Ectodermal cell (in vitro differentiated cells): ENCODE results near the gene ATP6V1D.

Experiments
- H3K27ac ChIP-seq: 2 replicates; pipeline ENCODE4 v1.7.0; 2013; ENCODE audit warnings: mild to moderate bottlenecking, low read depth, low read length; ENCODE audit not compliant: insufficient read depth, poor library complexity, severe bottlenecking
- H3K27me3 ChIP-seq: 2 replicates; pipeline ENCODE4 v1.7.0; 2013; ENCODE audit warnings: mild to moderate bottlenecking, low read length; ENCODE audit not compliant: insufficient read depth, control insufficient read depth, poor library complexity, severe bottlenecking
- H3K36me3 ChIP-seq: one replicate; pipeline ENCODE4 v1.7.0; 2013; ENCODE audit warnings: low read length; ENCODE audit not compliant: control insufficient read depth, insufficient read depth
- H3K4me1 ChIP-seq: one replicate; pipeline ENCODE4 v1.7.0; 2013; ENCODE audit warnings: low read length; ENCODE audit not compliant: control insufficient read depth, insufficient read depth
- H3K4me3 ChIP-seq: 2 replicates; pipeline ENCODE4 v1.7.0; 2013; ENCODE audit warnings: low read depth, low read length, control low read depth; ENCODE audit not compliant: insufficient read depth
- H3K9me3 ChIP-seq: 2 replicates; pipeline ENCODE4 v1.7.0; 2013; ENCODE audit warnings: mild to moderate bottlenecking, low read length, moderate library complexity; ENCODE audit not compliant: control insufficient read depth
- WGBS, 2 experiments: methylation state at CpG; one replicate each; pipeline ENCODE4 v1.1.7; 2013; ENCODE audit warnings: missing lambda C conversion rate in 2 of 2; 5-methylcytosine and 5-hydroxymethylcytosine counted together

Gene ATP6V1D

DNA sequence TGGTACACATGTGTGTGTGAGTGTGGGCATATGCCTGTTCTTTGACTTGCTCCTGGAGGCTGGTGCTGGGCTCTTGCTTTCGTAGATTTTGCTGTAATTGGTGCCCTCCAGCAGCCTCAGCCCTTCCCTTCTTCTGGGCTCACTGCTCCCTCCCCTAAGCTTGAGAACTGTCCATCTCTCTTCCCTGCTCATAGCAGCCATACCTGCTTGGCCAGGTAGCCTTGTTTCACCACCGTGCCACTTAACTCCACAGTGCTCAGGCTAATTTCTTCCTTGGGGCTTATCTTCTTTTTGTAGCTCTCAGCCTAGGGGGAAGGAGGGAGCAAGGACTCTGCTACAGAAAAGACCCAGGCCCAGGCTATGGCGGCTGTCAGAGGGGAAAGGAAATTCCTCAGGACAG lies 32.5 kb upstream of the ATP6V1D start:
- H3K9me3 ChIP-seq = no peaks in the 10 kb centered on the region
- H3K4me1 ChIP-seq = peaks cover 4% of the 10 kb centered on the region
- no peak overlapping the region for H3K4me3 ChIP-seq
- no peaks in the 10 kb centered on the region for H3K27me3 ChIP-seq
- WGBS, 2 experiments = 90 to 91% methylated on average over 3 of the region's 3 CpGs
- H3K27ac ChIP-seq = no peak overlapping the region
- no peaks in the 10 kb centered on the region for H3K36me3 ChIP-seq

DNA sequence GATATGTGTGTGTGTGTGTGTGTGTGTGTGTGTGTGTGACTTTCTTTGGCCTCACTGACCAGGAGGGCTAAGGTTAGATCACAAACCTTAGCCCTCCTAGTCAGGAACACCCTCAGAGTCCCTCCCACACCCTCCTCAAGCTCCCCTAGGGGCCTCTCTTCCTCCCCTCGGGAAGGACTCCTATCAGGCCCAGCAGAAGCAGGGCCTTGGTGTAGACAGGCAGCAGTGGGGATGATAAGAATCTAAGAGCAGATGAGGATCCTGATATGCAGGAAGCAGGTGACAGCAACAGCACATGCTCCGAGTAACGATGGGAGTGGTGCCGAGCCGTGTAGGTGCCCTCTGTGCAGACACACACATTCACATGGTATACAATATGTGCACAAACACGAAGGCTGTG lies 31.7 kb upstream of the ATP6V1D start:
- Histone ChIP-seq H3K27me3 (no peaks in the 10 kb centered on the region), H3K4me3 (no peak overlapping the region), H3K36me3 (no peaks in the 10 kb centered on the region), H3K9me3 (no peaks in the 10 kb centered on the region), H3K27ac (no peak overlapping the region), H3K4me1 (peaks cover 4% of the 10 kb centered on the region)
- WGBS, 2 experiments = 90 to 94% methylated on average over 5 to 6 of the region's 6 CpGs

DNA sequence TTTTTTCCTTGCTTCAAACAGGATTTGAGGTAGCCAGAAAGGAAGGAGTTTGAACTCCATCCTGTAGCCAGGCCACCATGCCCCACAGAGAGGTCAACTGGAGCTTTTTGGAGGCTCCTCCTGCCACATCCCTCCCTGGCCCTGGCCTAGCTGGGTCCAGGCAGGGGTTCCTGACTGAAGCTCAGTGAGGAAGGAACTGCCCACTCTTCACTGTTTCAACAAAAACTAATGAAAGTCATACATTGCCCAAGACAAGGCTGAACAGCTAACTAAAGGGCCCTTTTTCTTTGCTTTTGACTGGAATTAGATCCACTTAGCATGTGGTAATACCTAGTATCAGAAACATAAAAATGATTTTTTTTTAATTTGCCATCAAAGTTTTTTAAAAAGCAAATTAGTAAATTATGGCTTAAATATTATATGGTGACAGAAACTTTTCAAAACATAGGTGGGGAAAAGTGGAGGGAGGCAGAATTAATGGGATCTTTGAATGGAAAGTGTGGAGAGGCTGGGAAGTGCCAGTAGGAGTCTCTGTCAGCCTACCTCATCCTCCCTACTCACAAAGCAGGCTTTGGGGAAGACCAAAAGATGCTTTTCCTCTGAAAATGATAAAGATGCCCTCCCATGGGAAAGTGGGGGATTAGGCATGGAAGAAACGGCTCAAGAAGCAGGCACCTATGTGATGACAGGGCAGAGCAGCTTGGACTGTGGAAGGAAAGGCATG lies 30.4 kb upstream of the ATP6V1D start:
- no peak overlapping the region for H3K4me3 ChIP-seq

GRCh38 chr14:67389275-67389674 lies 29.7 kb upstream of the ATP6V1D start:
- Histone ChIP-seq H3K27me3 (no peaks in the 10 kb centered on the region), H3K9me3 (no peaks in the 10 kb centered on the region), H3K36me3 (peaks cover 3% of the 10 kb centered on the region), H3K27ac (no peak overlapping the region), H3K4me3 (no peak overlapping the region), H3K4me1 (no peaks in the 10 kb centered on the region)
- WGBS, 2 experiments = 94 to 98% methylated on average over 2 to 3 of the region's 3 CpGs

More for the DNA sequence above, 30.4 kb upstream of the ATP6V1D start:
- no peaks in the 10 kb centered on the region for H3K27me3 ChIP-seq
- 82 to 85% methylated on average over 1 of the region's 1 CpG for WGBS, 2 experiments
- H3K27ac ChIP-seq = no peak overlapping the region
- no peaks in the 10 kb centered on the region for H3K9me3 ChIP-seq
- no peaks in the 10 kb centered on the region for H3K4me1 ChIP-seq
- peaks cover 3% of the 10 kb centered on the region for H3K36me3 ChIP-seq

DNA sequence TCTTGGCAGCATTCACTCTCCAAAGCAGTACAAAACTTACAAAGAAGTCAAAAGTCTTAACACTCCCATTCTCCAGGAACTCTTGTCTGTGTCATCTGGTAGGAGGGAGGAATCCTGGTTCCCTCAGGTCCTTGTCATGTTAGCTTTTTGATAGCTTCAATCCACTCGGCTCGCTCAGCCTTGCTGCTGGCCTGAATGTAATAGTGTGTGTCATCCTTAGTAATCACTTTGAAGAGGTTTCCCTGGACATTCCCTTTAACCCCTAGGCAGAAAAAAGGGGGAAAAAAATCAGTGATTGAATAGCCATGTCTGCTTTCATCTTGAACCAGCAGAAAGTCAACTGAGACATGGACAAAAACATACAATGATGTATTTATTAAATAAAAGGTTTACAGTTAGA lies 27.6 kb upstream of the ATP6V1D start:
- H3K36me3 ChIP-seq = peaks cover 10% of the 10 kb centered on the region
- 94 to 100% methylated on average over 2 of the region's 2 CpGs for WGBS, 2 experiments

DNA sequence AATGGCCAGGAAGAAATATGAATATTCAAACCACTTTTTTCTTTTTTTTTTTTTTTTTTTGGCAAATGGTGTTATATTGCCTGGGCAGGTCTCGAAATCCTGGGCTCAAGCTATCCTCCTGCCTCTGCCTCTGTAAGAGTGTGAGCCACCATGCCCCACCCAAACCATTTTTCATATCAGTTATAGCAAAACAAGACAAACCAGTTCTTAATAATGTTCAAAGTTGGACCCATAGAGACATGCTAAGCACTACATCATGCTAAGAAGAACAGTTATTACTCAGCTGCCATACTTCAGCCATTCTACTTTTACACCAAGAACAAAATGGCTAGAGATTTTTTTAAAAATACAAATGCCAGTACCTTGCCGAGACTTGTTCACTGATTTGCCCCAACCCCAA lies 26.0 kb upstream of the ATP6V1D start:
- H3K4me3 ChIP-seq = no peak overlapping the region
- WGBS, 2 experiments = 86 to 93% methylated on average over 2 of the region's 2 CpGs
- no peaks in the 10 kb centered on the region for H3K4me1 ChIP-seq
- H3K9me3 ChIP-seq = no peaks in the 10 kb centered on the region
- no peak overlapping the region for H3K27ac ChIP-seq
- no peaks in the 10 kb centered on the region for H3K27me3 ChIP-seq
- H3K36me3 ChIP-seq = peaks cover 18% of the 10 kb centered on the region

More for the DNA sequence above, 27.6 kb upstream of the ATP6V1D start:
- H3K9me3 ChIP-seq = no peaks in the 10 kb centered on the region
- no peak overlapping the region for H3K4me3 ChIP-seq
- H3K27ac ChIP-seq = no peak overlapping the region
- H3K4me1 ChIP-seq = no peaks in the 10 kb centered on the region
- H3K27me3 ChIP-seq = no peaks in the 10 kb centered on the region

DNA sequence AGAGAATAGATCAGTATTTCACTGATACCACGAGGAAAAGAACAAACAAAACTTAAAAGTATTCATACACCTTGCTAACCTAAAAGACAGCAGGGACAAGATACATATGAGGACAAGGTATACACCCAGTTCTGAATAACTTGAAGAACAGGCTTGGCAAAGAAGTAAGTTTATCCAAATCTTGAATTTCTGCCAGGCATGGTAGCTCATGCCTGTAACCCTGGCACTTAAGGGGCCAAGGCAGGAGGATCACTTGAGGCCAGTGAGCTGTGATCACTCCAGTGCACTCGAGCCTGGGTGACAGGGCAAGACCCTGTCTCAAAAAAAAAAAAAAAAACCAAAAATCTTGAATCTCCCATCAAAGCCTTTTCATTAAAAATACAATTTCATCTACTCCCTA lies 25.5 kb upstream of the ATP6V1D start:
- Histone ChIP-seq H3K4me1 (no peaks in the 10 kb centered on the region), H3K4me3 (no peak overlapping the region), H3K36me3 (peaks cover 18% of the 10 kb centered on the region), H3K27me3 (no peaks in the 10 kb centered on the region), H3K9me3 (no peaks in the 10 kb centered on the region), H3K27ac (no peak overlapping the region)
- 89% methylated on average over 2 of the region's 2 CpGs for WGBS, 2 experiments

DNA sequence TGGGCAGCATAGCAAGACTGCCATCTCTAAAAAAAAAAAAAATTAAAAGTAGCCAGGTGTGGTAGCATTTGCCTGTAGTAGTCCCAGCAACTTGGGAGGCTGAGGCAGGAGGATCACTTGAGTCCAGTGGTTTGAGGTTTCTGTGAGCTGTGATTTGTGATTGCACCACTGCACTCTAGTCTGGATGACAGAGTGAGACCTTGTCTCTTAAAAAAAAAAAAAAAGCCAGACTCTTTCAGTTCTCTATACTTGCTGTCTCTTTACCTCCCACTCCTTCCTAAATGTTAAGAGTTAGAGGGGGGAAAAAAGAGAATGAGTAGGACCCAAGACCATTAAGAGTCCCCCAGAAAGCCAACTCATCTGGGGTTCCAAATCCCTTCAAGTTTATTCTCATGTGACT lies 18.3 kb upstream of the ATP6V1D start:
- Histone ChIP-seq H3K9me3 (no peaks in the 10 kb centered on the region), H3K4me3 (no peak overlapping the region), H3K4me1 (no peaks in the 10 kb centered on the region), H3K27me3 (no peaks in the 10 kb centered on the region), H3K27ac (no peak overlapping the region), H3K36me3 (peaks cover 43% of the 10 kb centered on the region)

DNA sequence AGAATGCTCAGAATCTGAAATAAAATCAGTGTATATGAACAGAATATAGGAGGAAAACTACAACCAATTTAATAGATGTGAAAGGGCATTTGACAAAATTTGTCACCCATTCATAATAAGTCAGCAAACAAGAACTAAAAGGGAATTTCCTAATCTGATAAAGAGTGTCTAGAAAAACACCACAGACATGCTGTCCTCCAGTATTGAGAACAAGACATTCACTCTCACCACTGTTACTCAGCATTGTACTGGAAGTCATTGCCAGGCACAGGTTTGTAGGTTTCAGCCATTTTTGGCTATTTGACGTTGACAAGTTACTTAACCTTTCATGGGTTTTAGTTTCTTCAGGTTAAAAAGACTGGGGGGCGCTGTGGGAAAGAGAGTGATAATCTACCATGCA lies 13.7 kb upstream of the ATP6V1D start:
- H3K9me3 ChIP-seq = no peaks in the 10 kb centered on the region
- no peak overlapping the region for H3K4me3 ChIP-seq
- no peaks in the 10 kb centered on the region for H3K27me3 ChIP-seq
- 91 to 94% methylated on average over 2 of the region's 2 CpGs for WGBS, 2 experiments
- H3K36me3 ChIP-seq = peaks cover 35% of the 10 kb centered on the region
- H3K4me1 ChIP-seq = no peaks in the 10 kb centered on the region
- no peak overlapping the region for H3K27ac ChIP-seq

DNA sequence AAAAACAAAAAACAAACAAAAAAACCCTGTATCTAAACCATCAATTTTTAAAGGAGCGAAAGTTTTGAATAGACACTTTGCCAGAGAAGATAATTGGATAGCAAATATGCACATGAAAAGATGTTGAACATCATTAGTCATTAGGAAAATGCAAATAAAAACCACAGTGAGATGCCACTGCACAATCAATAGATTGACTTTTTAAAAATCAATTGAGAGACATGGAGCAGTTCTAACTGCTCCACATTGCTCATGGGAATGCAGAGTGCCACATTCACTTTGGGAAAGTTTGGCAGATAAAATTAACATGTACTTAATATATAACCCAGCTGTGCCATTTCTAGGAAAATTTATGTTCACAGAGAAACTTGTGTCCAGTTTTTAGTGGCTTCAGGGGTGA lies 13.2 kb upstream of the ATP6V1D start:
- Histone ChIP-seq H3K4me1 (no peaks in the 10 kb centered on the region), H3K36me3 (peaks cover 32% of the 10 kb centered on the region), H3K9me3 (no peaks in the 10 kb centered on the region), H3K4me3 (no peak overlapping the region), H3K27me3 (no peaks in the 10 kb centered on the region), H3K27ac (no peak overlapping the region)
- 90% methylated on average over 1 of the region's 1 CpG; no CpG with 5 or more reads in 1 of the 2 experiments for WGBS, 2 experiments
